GM21723 (cell line): ENCODE measurements around the gene ZNF593.

Source experiments
- ATAC-seq: cut with Tn5 transposase; IDR thresholded peaks from one replicate; pipeline ENCODE4 v1.9.1; 2021; ENCODE audit warnings: mild to moderate bottlenecking, moderate library complexity; ENCODE audit not compliant: unreplicated experiment

Gene ZNF593

DNA sequence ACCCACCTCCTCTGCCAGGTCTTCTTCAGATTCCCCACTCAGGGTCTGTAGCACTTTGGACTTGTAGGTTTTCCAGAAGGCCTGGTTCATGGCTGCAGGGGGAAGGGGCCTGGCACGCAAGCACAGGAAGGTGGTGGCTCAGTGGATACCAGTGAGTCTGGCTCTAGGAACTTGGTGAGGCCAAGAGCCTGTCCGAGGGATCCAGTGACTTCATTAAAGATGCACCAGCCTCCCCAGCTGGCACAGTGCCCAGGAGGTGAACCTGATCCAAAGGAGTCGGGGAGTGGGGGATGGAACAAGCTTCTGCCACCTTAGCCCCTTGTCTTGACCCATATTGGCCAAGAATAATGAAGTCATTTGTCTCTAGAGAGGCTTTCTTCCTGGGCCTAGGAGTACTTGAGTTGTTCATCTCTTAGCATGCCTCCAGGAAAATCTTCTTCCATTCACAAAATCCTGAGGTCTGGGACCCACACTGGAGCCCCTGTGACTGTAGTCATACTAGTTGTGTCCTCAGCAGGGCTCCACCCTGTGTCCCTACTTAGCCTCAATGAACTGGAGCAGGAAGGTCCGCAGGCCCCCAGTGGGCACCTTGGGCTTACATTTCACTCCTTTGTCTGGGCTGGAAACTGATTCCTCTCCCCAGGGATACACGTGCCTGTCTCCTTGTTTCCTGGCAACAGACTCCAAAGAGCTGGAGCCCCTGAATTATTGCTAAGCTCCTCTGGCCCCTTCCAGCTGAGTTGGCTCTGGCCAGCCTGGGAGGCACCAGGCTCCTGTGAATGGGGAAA lies 1.1 kb upstream of the ZNF593 start, which contains the start of gene C1orf232:
Gene C1orf232 (minus strand): TSS at position 554 of the 788 bp plus-strand sequence. CDS start 464 bp downstream, at position 90.
- no peak for ATAC-seq

- no peak for ATAC-seq
These were observed 532 bp upstream of the ZNF593 start for GRCh38 chr1:26169198-26169554.

DNA sequence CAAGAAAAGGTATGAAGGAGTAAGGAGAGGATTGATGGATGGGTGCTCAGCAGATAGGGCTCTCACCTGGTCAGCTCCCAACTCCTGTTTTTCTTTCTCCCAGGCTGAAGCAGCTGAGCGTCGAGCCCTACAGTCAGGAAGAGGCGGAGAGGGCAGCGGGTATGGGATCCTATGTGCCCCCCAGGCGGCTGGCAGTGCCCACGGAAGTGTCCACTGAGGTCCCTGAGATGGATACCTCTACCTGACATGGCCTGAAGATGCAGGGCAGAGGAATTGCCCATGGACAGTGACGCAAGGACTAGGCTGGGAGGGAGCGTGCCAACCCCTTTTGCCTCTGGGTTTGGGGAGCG lies 739 bp downstream of the ZNF593 start:
- ATAC-seq = no peak

DNA sequence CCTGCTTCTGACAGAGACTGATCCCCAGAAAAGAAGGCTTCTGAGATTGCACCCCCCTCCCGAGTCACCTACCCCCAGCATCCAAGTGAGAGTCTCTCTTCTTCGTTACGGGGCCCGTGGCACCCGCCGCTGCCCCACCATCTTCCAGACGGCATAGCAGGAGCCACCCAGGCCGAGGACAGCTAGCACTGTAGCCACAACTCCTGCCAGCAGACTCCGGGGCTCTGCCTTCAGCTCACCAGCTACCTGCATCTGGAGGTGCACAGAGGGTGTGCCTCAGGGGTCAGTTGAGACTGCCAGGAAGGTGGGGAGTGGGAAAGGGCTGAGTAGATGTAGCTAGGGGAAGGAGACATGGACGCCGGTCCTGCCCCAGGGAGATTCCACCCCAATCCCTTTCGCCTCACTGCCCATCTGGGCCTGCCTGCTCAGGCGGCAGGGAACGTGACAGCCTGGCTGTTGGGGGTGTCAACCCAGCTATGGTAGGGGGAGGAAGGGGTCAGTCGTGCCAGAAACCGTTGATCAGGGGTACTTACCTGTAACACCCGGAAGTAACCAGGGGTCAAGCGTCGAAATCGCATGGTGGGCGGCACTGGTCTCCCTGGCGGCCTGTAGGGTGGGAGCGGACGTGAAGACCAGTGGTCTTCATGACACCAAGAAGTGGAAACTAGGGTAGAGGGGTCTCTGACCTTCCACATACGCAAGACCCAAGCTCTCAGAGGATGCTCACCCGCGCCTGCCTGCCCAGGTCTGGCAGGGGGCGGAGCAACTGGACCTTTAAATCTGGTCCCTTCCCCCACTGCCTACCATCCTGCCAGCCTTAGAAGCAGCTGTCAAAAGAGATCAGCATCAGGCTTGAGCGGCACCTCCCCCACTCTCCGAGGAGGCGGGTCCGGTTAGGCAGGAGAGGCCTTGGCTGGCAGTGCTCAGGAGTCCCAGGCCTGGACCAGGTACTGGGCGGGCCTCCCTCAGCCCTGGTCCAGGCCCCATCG lies 1.7 kb downstream of the ZNF593 start, which contains the start of gene ZNF593OS:
Gene ZNF593OS (minus strand): TSS at position 749 of the 989 bp plus-strand sequence. CDS start 171 bp downstream, at position 578.
- no peak for ATAC-seq

GRCh38 chr1:26175346-26175745 lies 5.6 kb downstream of the ZNF593 start:
- no peak for ATAC-seq

GRCh38 chr1:26177182-26177684 lies 7.5 kb downstream of the ZNF593 start, which contains the start of gene CNKSR1:
Gene CNKSR1, plus strand, starts transcription at chr1:26177491. Its CDS starts 57 bp downstream, at chr1:26177548.
- no peak for ATAC-seq

GRCh38 chr1:26180010-26180506 lies 10.3 kb downstream of the ZNF593 start:
- ATAC-seq = no peak

- ATAC-seq = no peak
These were observed 12.1 kb downstream of the ZNF593 start for GRCh38 chr1:26181586-26182382.

DNA sequence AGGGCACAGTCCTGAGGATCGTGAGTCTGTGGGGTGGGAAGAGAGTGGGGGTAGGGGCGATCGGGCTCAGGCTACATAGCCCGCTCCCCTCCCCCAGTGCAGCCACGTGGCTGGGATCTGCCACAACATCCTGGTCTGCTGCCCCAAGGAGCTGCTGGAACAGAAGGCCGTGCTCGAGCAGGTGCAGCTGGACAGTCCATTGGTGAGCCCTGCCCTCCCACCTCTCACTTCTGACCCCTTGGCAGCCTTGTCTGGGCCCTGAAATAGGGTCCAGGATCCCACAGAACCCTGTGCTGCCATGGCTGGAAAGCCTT lies 12.6 kb downstream of the ZNF593 start:
- ATAC-seq = no peak

DNA sequence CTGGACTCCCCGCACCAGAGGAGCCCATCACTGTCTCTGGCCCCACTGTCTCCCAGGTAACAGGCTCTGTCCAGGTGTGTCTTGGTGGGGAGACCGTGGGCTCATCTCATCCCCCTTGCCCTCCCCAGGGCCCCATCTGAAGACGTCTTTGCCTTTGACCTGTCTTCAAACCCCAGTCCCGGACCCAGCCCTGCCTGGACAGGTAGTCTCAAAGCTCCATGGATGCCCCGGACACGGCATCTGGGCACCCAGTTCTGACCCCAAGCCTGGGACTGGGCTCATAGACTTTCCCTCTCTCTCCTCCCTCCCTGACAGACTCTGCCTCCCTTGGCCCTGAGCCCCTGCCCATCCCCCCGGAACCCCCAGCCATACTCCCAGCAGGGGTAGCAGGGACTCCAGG lies 14.4 kb downstream of the ZNF593 start:
- no peak for ATAC-seq

DNA sequence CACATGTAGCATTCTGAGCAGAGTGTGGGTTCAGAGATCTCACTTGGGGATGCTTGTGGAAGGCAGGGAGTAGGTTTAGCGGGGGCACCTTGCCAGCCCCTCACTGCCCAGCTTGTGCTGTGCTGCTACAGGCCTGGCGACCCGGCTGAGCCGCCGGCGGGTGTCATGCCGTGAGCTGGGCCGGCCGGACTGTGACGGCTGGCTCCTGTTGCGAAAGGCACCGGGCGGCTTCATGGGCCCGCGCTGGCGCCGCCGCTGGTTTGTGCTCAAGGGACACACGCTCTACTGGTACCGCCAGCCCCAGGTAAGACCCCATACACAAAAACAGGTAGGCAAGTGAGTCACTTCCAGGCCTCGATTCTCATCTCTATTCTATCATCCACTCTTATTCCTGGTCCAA lies 15.2 kb downstream of the ZNF593 start:
- no peak for ATAC-seq

DNA sequence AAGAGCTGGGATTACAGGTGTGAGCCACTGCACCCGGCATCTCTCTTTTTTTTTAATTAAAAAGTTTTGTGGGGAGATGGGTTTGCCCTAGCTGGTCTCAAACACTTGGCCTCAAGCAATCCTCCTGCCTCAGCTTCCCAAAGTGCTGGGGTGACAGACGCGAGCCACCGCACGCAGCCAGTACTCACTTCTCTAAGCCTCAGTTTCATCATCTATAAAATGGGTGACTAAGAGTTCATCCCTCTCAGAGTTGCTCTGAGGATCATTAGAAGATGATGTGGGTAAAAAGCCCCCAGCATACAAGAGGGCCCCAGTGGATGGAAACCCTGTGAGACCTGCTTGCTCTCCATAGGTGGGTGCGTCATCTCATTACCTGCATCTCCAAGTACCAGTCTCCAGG lies 18.2 kb downstream of the ZNF593 start:
- no peak for ATAC-seq

GRCh38 chr1:26188477-26188876 lies 18.8 kb downstream of the ZNF593 start:
- no peak for ATAC-seq

GRCh38 chr1:26189331-26189730 lies 19.6 kb downstream of the ZNF593 start:
- ATAC-seq = no peak

GRCh38 chr1:26189751-26190275 lies 20.1 kb downstream of the ZNF593 start:
- ATAC-seq = no peak

DNA sequence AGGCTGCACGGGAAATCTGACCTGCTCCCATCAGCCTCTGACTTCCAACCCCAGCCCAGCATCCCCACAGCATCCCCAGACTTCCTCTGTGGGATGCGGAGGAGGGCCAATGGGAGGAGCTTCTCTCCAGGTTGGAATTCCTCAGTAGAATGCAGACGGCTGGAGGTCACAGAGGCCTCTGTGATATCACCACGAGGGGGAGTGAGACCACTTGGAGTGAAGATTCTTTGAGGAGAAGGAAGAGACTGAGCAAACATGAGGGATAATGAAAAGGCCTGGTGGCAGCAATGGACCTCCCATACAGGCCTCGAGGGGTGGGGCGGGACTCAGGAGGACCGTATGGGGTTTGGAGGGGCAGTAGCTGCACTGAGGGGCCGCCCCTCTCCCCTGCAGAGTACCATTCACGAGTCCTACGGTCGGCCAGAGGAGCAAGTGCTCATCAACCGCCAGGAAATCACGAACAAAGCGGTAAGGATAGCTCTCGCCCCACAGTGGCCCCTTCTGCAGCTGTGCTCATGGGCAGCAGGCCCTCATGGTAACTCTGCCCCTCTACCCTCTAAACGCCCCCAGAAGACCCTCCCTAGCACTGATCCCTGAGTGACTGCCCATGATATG lies 20.8 kb downstream of the ZNF593 start, which contains the start of gene CATSPER4:
Gene CATSPER4 (plus strand): TSS at position 230 of the 615 bp plus-strand sequence. CDS start 26 bp downstream, at position 256.
- ATAC-seq = no peak

DNA sequence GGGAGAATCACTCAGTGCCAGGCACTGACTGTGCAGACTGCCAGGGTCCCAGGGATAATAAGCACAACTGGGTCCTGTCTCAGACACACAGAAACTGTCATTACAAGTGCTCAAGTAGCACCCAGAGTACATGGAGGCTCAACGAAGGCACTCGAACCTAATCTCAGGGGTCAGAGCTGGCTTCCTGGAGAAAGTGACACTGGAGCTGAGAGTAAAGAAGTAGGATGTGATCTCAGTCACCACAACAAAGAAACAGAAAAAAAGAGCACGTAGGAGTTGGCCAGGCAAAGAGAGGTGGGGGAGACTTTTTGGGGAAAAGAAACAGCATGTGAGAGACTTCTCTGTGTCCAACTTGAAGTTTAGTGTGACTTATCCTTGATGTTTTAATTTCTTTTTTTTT lies 22.0 kb downstream of the ZNF593 start:
- ATAC-seq = no peak

DNA sequence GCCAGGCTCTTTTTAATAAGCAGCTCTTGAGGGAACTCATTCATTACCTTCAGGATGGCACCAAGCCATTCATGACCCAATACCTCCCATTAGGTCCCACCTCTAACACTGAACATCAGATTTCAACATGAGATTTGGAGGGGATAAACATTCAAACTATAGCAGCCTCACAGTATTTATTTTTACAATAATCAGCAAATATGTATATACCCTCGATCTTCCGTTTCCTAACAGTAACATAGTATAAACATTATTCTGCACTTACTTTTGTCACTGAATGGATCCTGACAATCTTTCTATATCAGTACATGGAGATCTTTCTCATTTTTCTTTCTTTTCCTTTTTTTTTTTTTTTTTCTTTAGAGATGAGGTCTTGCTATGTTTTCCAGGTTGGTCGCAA lies 26.1 kb downstream of the ZNF593 start:
- ATAC-seq = no peak

DNA sequence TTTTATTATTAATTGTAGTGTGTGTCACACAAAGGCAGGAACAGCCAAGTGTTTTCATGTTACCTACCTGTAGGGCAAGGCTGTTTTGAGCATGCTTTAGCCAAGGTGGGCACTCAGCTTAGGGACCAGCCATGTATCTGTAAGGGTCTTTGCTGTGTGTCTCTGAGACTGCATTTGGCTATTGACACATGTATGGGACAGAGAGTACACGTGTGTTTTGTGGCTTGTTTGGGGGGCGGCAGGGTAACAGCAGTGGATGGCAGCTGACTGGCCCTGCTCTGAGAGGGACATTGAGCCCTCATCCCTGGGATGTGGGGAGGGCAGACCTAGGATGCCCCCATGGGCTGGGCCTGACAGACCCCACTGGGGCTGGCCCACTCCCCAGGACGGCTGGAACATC lies 27.6 kb downstream of the ZNF593 start:
- ATAC-seq = no peak

DNA sequence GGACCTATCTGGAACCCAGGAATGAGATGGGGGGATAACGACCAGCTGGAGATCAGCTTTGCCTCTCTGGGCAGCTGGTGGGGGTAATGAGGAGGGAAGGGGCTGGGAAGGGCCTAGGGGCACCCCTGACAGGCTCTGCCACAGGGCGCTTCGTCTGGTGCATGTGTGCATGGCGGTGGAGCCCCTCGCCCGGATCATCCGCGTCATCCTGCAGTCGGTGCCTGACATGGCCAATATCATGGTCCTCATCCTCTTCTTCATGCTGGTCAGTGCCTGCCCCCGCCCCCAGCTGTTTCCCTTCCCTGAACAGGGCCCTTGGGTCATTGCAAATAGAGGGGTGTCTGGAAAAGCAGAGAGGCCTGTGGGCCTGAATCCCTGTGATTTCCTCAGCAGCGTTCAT lies 28.1 kb downstream of the ZNF593 start:
- no peak for ATAC-seq
